Neural cell (in vitro differentiated cells): ENCODE results near the gene IREB2. TPM values are rescaled to one million over a fixed set of nuclear protein-coding genes. Genes with fewer than 3 reads are reported as not detected.
"Not testable (repeated sequence)": the region's sequence is repeated elsewhere in the genome, so short reads cannot be mapped to it uniquely, and the experiment has no call there.

ENCODE experiments used
- H2AFZ ChIP-seq: fragments of 200-600, 300-800 bp; sonication (generic), shearing (Covaris generic); 2 replicates; pipeline ENCODE4 v1.6.0; 2014; ENCODE audit warnings: low read depth, mild to moderate bottlenecking, antibody characterized with exemption, low read length, moderate library complexity
- H3F3A ChIP-seq: fragments of 200-600 bp; shearing (Covaris generic); 2 replicates; pipeline ENCODE4 v1.6.1; 2016; ENCODE audit warnings: mild to moderate bottlenecking, moderate library complexity, mixed read lengths, antibody characterized with exemption, low read length; ENCODE audit not compliant: insufficient read depth, poor library complexity, severe bottlenecking
- H3K27ac ChIP-seq: fragments of 200-600, 300-800 bp; sonication (generic), shearing (Covaris generic); 2 replicates; pipeline ENCODE4 v1.5.1; 2014; ENCODE audit warnings: mild to moderate bottlenecking, low read length, moderate library complexity
- H3K27me3 ChIP-seq: fragments of 300-800, 200-600 bp; sonication (generic), shearing (Covaris generic); 2 replicates; pipeline ENCODE4 v1.6.0; 2014; ENCODE audit warnings: mild to moderate bottlenecking, low read depth, low read length, moderate library complexity; ENCODE audit not compliant: insufficient read depth
- H3K36me3 ChIP-seq: fragments of 300-800, 200-600 bp; sonication (generic), shearing (Covaris generic); 2 replicates; pipeline ENCODE4 v1.5.1; 2014; ENCODE audit warnings: mild to moderate bottlenecking, antibody characterized with exemption, low read length, moderate library complexity; ENCODE audit not compliant: insufficient read depth
- H3K4me2 ChIP-seq: fragments of 300-800, 200-600 bp; sonication (generic), shearing (Covaris generic); 2 replicates; pipeline ENCODE4 v1.6.0; 2014; ENCODE audit warnings: mild to moderate bottlenecking, low read length
- H3K4me3 ChIP-seq: fragments of 300-800, 200-600 bp; sonication (generic), shearing (Covaris generic); 2 replicates; pipeline ENCODE4 v1.5.1; 2014; ENCODE audit warnings: mild to moderate bottlenecking, low read length, moderate library complexity
- H3K79me2 ChIP-seq: fragments of 200-600 bp; shearing (Covaris generic); replicated peaks from 2 replicates; pipeline ENCODE4 v1.6.0; 2014; ENCODE audit warnings: mild to moderate bottlenecking, low read length, moderate library complexity; ENCODE audit not compliant: insufficient read depth
- H3K9ac ChIP-seq: fragments of 300-800, 200-600 bp; sonication (generic), shearing (Covaris generic); 2 replicates; pipeline ENCODE4 v1.6.1; 2016; ENCODE audit warnings: mild to moderate bottlenecking, low read length, mixed read lengths
- H3K9me2 ChIP-seq: fragments of 200-600 bp; shearing (Covaris generic); 2 replicates; pipeline ENCODE4 v1.6.1; 2016; ENCODE audit warnings: mild to moderate bottlenecking, low read length, mixed read lengths; ENCODE audit not compliant: insufficient read depth
- H3K9me3 ChIP-seq: fragments of 200-600, 300-800 bp; sonication (generic), shearing (Covaris generic); 2 replicates; pipeline ENCODE4 v1.6.1; 2016; ENCODE audit warnings: mild to moderate bottlenecking, mixed run types, low read length, moderate library complexity, mixed read lengths
- H4K20me1 ChIP-seq: fragments of 200-600 bp; shearing (Covaris generic); 2 replicates; pipeline ENCODE4 v1.6.1; 2016; ENCODE audit warnings: mild to moderate bottlenecking, mixed run types; ENCODE audit not compliant: insufficient read depth
- CTCF ChIP-seq: fragments of 450-650 bp; IDR thresholded peaks from 2 replicates; pipeline ENCODE4 v1.5.1; 2014; ENCODE audit warnings: antibody characterized with exemption, mild to moderate bottlenecking, moderate library complexity; ENCODE audit not compliant: poor library complexity, severe bottlenecking
- EP300 ChIP-seq: fragments of 450-650 bp; conservative IDR thresholded peaks from 2 replicates; pipeline ENCODE4 v1.6.1; 2014; ENCODE audit warnings: antibody characterized with exemption, mild to moderate bottlenecking, moderate library complexity; ENCODE audit not compliant: poor library complexity, severe bottlenecking
- EZH2 ChIP-seq: fragments of 200-600, 300-800 bp; shearing (Covaris generic), sonication (generic); IDR thresholded peaks from 2 replicates; pipeline ENCODE4 v1.6.1; 2014; ENCODE audit warnings: antibody characterized with exemption, low read length, borderline replicate concordance, mild to moderate bottlenecking; ENCODE audit not compliant: insufficient read depth, poor library complexity, severe bottlenecking
- MXI1 ChIP-seq: fragments of 450-650 bp; conservative IDR thresholded peaks from 2 replicates; pipeline ENCODE4 v1.6.1; 2014; ENCODE audit warnings: antibody characterized with exemption, mild to moderate bottlenecking; ENCODE audit not compliant: poor library complexity, severe bottlenecking
- POLR2AphosphoS5 ChIP-seq: IDR thresholded peaks from 2 replicates; pipeline ENCODE4 v1.6.1; 2012
- RAD21 ChIP-seq: fragments of 450-650 bp; conservative IDR thresholded peaks from 2 replicates; pipeline ENCODE4 v1.6.1; 2014; ENCODE audit warnings: antibody characterized with exemption, mild to moderate bottlenecking, moderate library complexity
- SMC3 ChIP-seq: fragments of 450-650 bp; conservative IDR thresholded peaks from 2 replicates; pipeline ENCODE4 v1.6.1; 2014; ENCODE audit warnings: antibody characterized with exemption, mild to moderate bottlenecking, moderate library complexity; ENCODE audit not compliant: poor library complexity
- TAF1 ChIP-seq: IDR thresholded peaks from 2 replicates; pipeline ENCODE4 v1.6.1; 2012; ENCODE audit warnings: low read depth
- polyA plus RNA-seq: library from polyadenylated mRNA; depleted of rRNA; stranded (reverse); fragments of >200 nt; gene quantifications from 2 replicates; pipeline ENCODE4 v1.2.3, GENCODE V29; 2014
- TF ChIP-seq, protein P1 (sequence below): IDR thresholded peaks from 2 replicates; pipeline ENCODE4 v1.6.1; 2012; ENCODE audit warnings: borderline replicate concordance

IREB2 gene
- polyA plus RNA-seq, 1 donor from 2014 or later, result 45.5 TPM

- Histone ChIP-seq H3K4me2 (no peak overlapping the region), H3K9me3 (no peaks in the 10 kb centered on the region), H3K27me3 (peaks cover 26% of the 10 kb centered on the region), H3F3A (no peaks in the 10 kb centered on the region), H3K4me3 (peak overlapping the region; percentile 72), H2AFZ (no peak overlapping the region), H3K9ac (no peak overlapping the region), H3K79me2 (no peaks in the 10 kb centered on the region), H3K36me3 (no peaks in the 10 kb centered on the region), H3K9me2 (no peaks in the 10 kb centered on the region), H4K20me1 (no peaks in the 10 kb centered on the region), H3K27ac (no peak overlapping the region)
- TF ChIP-seq SMC3, result no peak
- no peak for TF ChIP-seq EZH2
- no peak for TF ChIP-seq CTCF
These were observed 70.3 kb downstream of the IREB2 start for GRCh38 chr15:78508272-78508671.

DNA sequence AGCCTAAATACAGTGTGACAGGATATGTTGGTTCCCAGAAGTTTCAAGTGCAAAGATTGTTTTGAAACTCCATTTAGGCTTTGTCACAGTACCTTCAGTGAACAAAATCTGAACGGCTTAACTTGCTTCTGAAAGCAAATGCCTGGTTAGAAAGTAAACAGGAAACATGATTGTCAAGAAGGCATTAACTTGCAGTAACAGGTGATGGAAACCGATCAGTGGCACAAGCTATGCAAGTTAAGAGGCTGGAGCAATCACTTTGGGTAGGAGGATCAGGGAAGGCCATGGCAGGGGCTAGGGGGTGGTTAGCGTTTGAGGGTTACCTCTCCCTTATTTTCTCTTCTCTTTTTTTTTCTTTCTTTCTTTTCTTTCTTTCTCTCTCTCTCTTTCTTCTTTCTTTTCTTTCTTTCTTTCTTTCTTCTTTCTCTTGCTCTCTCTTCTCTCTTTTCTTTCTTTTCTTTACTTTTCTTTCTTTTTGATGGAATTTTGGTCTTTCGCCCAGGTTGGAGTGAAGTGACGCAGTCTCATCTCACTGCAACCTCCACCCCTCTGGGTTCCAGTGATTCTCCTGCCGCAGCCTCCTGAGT is 71.8 kb downstream of the IREB2 start:
- Histone ChIP-seq H3K9me3 (no peaks in the 10 kb centered on the region), H3K79me2 (no peaks in the 10 kb centered on the region), H3F3A (no peaks in the 10 kb centered on the region), H3K36me3 (no peaks in the 10 kb centered on the region), H4K20me1 (no peaks in the 10 kb centered on the region), H3K4me2 (no peak overlapping the region), H3K4me3 (no peak overlapping the region), H3K27ac (no peak overlapping the region), H2AFZ (no peak overlapping the region), H3K9ac (no peak overlapping the region), H3K9me2 (no peaks in the 10 kb centered on the region), H3K27me3 (peaks cover 26% of the 10 kb centered on the region)
- TF ChIP-seq CTCF (no peak), EZH2 (no peak), MXI1 (no peak), POLR2AphosphoS5 (no peak), TAF1 (no peak), RAD21 (no peak), SMC3 (no peak), EP300 (no peak)
- TF ChIP-seq, protein P1, sequence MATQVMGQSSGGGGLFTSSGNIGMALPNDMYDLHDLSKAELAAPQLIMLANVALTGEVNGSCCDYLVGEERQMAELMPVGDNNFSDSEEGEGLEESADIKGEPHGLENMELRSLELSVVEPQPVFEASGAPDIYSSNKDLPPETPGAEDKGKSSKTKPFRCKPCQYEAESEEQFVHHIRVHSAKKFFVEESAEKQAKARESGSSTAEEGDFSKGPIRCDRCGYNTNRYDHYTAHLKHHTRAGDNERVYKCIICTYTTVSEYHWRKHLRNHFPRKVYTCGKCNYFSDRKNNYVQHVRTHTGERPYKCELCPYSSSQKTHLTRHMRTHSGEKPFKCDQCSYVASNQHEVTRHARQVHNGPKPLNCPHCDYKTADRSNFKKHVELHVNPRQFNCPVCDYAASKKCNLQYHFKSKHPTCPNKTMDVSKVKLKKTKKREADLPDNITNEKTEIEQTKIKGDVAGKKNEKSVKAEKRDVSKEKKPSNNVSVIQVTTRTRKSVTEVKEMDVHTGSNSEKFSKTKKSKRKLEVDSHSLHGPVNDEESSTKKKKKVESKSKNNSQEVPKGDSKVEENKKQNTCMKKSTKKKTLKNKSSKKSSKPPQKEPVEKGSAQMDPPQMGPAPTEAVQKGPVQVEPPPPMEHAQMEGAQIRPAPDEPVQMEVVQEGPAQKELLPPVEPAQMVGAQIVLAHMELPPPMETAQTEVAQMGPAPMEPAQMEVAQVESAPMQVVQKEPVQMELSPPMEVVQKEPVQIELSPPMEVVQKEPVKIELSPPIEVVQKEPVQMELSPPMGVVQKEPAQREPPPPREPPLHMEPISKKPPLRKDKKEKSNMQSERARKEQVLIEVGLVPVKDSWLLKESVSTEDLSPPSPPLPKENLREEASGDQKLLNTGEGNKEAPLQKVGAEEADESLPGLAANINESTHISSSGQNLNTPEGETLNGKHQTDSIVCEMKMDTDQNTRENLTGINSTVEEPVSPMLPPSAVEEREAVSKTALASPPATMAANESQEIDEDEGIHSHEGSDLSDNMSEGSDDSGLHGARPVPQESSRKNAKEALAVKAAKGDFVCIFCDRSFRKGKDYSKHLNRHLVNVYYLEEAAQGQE, result no peak

DNA sequence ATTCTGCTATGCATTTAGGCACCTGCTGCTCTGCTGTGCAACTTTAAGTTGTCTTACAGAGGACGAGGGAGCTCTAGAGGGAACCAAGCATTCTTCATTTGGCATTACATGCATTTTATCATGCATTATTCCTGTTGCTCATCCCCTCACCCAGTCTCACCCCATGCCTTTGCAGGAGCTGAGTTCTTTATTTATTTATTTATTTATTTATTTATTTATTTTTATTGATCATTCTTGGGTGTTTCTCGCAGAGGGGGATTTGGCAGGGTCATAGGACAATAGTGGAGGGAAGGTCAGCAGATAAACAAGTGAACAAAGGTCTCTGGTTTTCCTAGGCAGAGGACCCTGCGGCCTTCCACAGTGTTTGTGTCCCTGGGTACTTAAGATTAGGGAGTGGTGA is 82.0 kb downstream of the IREB2 start:
- H3K9me3 ChIP-seq, H3K27me3 ChIP-seq, H3K79me2 ChIP-seq, H3K9ac ChIP-seq, H4K20me1 ChIP-seq, H3K4me3 ChIP-seq, H2AFZ ChIP-seq, H3F3A ChIP-seq, H3K36me3 ChIP-seq, H3K27ac ChIP-seq, H3K4me2 ChIP-seq, H3K9me2 ChIP-seq: not testable (repeated sequence)
